Renal cortical epithelial cell (primary cell): Measurements from ENCODE around the gene OAT. TPM values are rescaled to one million over a fixed set of nuclear protein-coding genes. Genes with fewer than 3 reads are reported as not detected.
A peak's percentile ranks its signal among the peaks of the same experiment; 100 is the strongest.

Experiments
- DNase-seq: peaks from one replicate; pipeline ENCODE4 v3.0.0-alpha.2; 2011; ENCODE audit warnings: low read depth
- total RNA-seq: library from RNA; depleted of rRNA; stranded (reverse); fragments of >200 nt; gene quantifications from 2 replicates; pipeline ENCODE4 v1.2.3, GENCODE V29; 2014

The OAT gene
- total RNA-seq, 1 donor from 2014 or later: 112 TPM

DNA sequence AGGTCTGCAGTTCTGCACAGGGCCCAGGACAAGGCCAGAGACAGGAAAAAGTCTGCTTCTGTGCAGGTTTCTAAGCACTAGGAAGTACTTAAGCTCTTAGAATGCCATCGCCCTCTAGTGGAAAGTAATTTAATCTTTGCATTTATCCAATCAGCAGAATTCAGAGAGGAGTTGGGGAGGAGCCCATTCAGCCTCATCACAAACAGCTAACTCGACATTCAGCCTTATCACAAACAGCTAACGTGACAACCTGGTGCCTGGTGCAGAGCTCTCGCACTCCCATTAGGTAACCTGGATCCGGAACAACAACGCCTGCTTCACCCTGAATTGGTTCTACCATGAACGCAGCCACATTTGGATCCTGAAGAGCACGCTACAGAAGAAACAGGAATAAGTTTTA is 15.2 kb downstream of the OAT start:
- peak; percentile 87 for DNase-seq

DNA sequence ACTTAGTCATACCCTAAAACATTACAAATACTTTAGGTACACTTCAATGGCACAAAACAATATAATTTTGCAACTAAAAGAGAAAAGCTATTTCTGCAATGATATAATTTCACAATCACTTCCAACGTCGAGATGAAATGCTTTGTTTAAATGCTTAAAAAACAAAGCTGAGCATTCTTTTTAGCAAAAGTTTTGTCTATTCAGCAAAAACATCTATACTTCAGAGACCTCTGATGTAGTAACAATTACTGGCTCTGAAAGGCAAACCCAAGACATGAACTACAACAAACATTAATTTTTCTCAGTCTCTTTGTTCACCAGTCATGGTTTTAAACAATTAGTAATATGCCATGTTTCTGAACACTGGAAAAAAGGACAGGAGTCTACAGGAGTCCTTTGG is 16.4 kb downstream of the OAT start:
- no peak for DNase-seq

GRCh38 chr10:124401633-124402032 is 17.1 kb downstream of the OAT start:
- DNase-seq: no peak

- DNase-seq: peak; percentile 59
Measured at GRCh38 chr10:124394583-124394982, 24.1 kb downstream of the OAT start.

- DNase-seq: no peak
Measured at GRCh38 chr10:124392626-124393342, 25.9 kb downstream of the OAT start.

DNA sequence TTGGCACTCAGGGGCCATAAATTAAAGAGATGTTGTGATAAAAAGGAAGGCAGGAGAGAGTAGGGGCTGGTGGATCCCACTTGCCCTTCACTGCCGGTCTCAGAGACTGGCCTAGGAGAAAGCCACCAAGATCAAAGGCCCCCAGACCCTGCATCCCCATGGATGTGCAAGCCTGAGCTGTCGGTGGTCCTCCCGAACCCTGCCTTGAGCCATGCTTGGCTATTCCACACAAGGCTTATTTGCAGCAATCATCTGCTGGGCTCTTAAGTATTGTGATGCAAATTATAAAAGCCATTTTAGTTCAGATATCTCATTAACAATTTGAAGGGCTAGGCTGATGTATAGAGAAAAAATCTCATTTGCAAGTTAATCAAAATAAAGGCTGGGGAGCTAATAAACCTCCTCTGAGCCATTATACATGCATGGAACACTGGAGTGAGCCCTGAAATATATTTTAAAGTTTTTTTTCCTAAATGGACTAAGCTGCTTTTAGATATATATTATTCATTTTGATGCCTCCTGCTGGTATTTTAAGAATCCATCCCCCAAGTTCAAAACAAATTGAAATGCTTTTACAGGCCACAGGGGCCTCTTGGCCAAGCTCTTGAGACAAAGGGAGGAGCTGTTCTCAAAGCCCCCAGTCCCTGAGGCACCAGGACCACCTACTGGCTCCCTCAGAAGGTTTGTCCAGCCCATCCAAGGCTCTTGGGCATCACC is 28.1 kb downstream of the OAT start:
- DNase-seq: no peak

GRCh38 chr10:124389613-124390361 is 28.9 kb downstream of the OAT start:
- no peak for DNase-seq

GRCh38 chr10:124388823-124389612 is 29.7 kb downstream of the OAT start:
- DNase-seq: peak; percentile 28

DNA sequence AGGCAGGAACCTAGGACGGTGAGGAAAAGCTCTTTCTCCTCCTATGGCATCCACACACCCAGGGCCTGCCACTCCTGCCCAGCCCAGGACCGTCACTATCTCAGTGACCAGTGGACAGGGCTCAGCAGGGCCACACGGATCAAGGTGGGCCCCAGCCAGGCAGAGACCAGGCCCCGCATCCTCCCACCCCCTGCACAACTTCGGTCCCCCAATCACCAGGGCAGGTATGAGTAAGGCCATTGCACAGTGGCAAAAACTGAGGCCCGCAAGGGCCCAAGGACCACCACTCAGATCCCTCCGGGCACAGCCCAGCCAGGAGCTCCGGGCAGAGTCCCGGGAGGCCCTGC is 30.3 kb downstream of the OAT start:
- DNase-seq: no peak

DNA sequence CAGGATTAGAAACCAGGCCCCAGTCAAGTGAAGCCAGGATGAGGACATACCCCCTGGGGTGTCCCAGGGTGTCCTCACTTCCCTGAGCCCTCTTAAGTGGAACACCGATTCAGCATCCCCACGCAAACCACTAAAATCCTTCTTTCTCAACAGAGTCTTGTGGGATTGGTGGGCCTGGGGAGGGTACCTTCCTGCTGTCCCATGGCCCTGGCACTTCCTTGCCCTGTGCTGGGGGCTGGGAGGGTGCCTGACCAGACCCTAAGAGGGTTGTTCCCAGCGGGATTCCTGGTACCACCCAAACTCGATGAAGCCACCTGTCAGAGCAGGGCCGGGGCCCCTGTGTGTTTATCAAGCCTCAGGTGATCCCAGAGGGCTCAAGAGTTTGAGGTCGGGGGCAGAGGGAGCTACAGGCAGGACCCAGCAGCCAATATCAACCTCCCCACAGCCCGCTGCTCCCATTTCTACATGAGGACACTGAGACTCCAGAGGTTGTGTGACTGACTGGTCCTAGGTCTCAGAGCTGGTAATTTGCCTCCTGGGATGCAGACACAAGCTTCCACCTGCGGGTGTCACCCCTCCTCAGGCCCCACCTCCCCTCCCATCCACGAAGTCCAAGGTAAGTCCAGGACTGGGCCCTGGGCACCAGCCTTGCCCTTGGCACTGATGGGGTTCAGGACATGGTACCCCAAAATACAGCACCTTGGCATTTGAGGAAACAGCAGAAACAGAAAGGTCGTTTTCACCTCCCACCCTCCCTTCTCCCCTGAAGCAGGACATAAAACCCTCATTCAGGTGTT is 31.4 kb downstream of the OAT start:
- DNase-seq: no peak

DNA sequence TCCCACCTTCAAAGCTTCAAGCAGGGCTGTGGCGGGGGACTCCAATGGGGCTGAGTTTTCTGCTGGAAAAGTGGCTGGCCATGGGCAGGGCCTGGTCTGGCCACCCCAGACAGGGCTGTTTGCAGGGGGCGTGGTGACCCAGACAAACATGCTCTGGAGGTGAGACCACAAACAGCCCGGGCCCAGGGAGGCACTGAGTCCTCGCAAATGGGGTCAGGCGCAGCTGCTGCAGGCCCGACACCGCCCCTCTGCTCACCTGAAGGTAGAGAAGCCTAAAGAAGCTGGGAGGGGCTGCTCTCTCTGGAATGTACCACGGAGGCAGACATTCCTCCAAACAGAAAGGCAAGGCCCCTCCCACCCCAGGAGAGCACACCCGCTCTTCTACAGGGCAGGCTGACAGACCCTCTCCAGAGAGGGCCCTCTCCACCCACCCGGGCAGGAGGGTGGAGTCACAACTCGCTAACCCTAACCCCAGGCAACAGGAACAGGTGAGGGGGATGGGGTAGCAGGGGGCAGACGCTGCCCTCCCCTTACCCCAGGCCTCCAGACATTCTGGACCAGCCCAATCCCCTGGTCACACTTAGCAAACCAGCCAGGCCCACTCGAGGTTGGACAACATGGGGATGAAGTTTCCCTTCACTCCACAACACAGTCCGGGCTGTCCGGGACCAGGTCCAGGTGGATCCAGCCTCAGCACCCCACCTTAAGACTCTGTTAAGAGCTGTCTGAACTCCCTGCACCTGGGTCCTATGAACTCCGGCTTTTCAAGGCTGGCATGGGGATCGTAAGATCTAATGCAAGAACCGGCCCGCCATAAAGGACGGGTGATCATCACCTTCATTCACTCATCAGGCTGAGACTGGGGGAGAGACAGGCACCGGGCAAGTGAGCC is 32.3 kb downstream of the OAT start:
- DNase-seq: no peak

DNA sequence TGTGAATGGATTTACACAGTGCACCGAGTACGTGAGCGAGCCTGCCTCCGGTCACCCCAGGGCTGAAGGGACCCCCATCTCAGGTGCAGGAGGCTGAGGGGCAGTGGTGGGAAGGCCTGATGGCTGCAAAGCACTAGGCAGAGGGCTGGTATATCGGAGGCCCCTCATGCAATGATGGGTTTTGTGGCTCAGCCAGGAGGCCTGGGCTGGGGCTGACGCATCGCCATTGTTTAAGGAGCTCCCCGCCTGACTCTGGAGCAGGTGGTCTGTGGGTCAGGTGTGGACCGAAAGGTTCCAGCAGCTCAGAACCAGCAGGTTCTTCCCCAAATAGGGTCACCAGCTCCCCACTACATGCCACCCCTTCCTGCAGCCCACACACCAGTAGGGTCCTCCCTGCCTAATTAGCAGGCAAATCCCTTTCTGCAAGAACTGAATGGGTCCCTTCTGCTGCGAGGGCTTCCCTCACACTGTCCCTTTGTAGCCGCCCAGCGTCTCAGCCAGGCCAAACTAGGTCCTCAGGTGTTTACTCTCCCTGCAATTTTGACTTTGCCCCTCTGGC is 33.0 kb downstream of the OAT start:
- no peak for DNase-seq

DNA sequence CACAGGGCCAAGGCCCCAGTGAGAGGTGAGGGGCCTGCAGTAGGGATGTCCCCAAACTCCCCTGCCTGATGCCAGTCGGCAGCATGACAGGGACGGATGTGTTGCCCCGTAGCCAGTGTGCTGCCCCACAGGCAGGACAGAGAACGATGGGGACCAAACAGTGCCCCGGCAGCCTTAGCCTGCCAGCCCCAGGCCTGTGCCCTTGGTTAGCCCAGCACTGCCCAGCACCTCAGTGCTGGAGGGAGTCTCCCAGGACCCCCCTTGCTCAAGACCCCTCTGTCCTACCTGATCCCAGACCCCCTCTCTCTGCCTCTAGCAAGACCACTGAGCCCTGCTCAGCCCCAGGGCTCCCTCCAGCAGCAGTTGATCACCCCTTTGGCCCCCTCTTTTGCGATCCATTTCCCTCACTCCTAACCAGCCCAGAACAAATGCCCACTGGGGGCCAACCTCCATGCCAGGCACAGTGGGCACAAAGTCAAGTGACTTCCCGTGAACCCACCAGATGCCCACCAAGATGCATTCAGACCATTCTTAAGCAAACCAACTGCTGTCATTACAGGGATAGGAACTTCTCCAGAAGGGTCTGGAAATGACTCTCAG is 34.0 kb downstream of the OAT start:
- no peak for DNase-seq

- no peak for DNase-seq
Measured at GRCh38 chr10:124384172-124384571, 34.6 kb downstream of the OAT start.

DNA sequence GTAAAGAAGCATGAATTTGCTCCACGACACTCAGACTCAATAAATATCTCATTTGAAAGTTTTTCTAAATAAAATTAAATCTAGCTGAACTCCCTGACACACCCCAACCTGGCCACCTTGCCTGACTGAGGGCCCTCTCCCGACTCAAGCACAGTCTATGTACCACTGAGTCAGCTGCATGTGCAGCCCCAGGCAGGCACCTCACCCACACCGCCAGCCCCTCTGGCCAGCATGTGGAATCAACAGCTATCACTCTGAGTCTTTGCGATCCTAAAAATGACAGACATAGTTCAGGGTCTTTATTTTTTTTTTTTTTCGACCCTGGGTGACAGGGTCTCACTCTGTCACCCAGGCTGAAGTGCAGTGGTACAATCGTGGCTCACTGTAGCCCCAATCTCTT is 35.2 kb downstream of the OAT start:
- DNase-seq: no peak

GRCh38 chr10:124381011-124381611 is 37.6 kb downstream of the OAT start:
- DNase-seq: peak; percentile 76

DNA sequence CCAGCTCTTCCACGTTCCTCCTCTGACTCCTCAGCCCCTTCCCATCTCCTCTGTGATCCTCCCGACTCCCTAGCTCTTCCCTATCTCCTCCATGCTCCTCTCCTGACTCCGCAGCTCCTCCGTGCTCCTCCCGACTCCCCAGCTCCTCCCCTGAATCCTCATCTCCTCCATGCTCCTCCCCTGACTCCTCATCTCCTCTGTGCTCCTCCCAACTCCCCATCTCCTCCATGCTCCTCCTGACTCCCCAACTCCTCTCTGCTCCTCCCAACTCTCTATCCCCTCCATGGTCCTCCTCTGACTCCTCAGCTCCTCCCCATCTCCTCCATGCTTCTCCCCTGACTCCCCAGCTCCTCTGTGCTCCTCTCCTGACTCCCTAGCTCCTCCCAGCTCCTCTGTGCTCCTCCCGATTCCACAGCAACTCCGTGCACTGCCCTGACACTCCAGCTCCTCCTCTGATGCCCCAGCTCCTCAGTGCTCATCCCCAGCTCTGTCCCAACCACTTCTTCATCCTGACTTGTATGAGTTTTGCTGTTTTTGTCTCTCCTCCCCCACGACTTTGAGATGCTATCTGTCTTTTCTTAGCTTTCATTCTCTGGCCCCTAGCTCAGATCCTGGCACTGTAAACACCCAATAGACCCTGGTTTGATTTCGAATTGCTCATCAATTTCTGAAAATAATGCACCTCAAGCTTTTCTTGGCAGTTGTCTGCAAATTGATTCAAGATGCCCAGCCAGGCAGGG is 38.3 kb downstream of the OAT start:
- DNase-seq: no peak

DNA sequence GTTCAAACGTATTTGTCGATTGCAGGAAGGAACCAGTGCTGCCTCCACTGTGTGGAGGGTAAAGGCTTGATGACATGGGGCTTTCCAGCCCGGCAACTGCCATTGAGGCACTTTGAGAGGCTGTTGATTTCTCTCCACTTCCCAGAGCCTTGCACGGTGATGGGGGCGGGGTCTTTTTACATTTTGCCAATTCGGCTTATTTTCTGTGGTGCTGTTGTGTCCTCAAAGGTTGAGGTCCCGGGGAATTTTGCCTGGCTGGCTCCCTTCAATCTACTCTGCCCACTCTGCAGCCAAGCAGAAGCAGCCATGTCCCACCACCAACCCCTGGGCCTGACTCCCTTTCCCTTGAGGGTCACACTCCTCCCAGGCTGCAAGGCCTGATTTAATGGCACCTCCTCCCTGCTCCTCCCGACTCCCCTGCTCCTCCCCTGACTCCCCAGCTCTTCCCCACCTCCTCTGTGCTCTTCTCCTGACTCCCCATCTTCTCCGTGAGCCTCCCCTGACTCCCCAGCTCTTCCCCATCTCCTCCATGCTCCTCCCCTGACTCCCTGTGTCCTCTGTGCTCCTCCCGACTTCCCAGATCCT is 39.0 kb downstream of the OAT start:
- DNase-seq: no peak
